Right kidney (tissue), 1 donor: Measurements from ENCODE around the gene GCC2.
"Not testable (repeated sequence)": the region's sequence is repeated elsewhere in the genome, so short reads cannot be mapped to it uniquely, and the experiment has no call there.

Experiments
- DNase-seq: peaks from one replicate; pipeline ENCODE4 v3.0.0-alpha.2; 2016

GCC2 gene

GRCh38 chr2:108512431-108512830 lies 63.4 kb downstream of the GCC2 start:
- not testable (repeated sequence) for DNase-seq

GRCh38 chr2:108514478-108514877 lies 65.5 kb downstream of the GCC2 start:
- not testable (repeated sequence) for DNase-seq

DNA sequence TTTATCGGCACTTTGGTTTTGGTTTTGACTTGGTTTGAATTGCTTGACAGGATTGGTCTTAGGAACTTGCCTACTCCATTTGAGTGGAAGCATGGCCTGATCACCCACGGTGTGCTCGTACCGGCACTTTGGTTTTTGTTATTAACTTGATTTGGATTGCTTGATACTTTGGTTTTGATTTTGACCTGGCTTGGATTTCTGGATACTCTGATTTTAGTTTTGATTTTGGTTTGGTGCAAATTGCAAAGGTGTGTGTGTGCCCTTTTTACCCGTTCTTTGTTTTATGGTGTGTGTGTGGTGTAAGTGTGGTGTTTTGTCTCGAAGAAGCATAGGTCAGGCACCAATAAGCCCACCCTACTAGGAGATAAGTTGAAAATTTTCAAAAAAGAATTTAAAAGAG lies 75.7 kb downstream of the GCC2 start:
- not testable (repeated sequence) for DNase-seq

GRCh38 chr2:108525258-108525657 lies 76.3 kb downstream of the GCC2 start:
- DNase-seq, result not testable (repeated sequence)

DNA sequence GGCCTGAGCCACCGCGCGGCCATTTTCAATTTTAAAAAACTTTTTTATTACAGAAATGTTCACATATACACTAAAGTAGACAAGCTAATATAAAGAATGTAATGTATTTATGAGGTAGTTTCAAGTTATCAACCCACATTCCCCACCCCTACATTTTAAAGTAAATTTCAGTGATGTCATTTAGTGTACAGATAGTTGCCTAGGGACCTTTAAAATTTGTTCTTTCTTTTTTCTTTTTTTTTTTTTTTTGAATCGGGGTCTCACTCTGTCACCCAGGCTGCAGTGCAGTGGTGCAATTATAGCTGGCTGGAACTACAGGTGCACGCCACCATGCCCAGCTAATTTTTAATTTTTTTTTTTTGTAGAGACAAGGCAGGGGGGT lies 82.7 kb downstream of the GCC2 start:
- no peak for DNase-seq

GRCh38 chr2:108533832-108534583 lies 85.0 kb downstream of the GCC2 start, which contains the start of gene LIMS1:
LIMS1 (plus strand) TSS chr2:108534470; CDS start chr2:108534563, 93 bp downstream.
- peak; percentile 99 for DNase-seq

DNA sequence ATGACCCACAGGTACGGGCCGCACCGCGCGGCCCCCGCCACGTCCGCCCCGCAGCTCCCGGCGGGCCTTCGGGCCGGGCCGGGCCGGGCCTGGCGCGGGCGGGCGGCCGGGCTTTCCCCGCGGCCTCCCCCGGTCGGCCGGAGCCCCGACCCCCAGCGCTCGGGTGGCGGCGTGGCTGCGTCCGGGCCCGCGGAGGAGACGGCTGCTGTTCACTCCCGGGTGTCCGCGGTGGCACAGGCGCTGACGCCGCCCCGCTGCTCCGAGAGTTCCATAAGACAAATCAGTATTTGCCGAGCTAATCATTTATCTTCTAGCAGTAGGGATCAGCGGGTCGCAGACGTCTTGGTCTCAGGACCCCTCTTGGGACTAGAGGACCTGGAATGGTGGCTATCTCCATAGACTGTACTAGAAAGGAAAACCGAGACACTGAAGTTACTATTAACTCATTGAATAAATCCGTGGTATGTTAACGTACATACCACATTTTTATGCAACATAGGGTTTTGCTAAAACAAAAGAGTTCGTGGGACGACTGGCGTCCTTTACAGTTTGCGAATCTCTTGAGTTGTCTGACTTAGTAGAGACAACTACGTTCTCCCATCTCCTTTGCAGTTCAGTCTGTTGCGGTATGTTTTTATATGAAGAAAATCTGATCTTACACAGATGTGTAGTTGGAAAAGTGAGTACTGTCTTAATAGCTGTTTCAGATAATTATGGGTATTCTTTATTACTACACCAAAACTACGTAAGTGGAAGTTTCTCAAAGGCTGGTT lies 85.8 kb downstream of the GCC2 start:
- peak; percentile 80 for DNase-seq

GRCh38 chr2:108535357-108535631 lies 86.3 kb downstream of the GCC2 start:
- no peak for DNase-seq

DNA sequence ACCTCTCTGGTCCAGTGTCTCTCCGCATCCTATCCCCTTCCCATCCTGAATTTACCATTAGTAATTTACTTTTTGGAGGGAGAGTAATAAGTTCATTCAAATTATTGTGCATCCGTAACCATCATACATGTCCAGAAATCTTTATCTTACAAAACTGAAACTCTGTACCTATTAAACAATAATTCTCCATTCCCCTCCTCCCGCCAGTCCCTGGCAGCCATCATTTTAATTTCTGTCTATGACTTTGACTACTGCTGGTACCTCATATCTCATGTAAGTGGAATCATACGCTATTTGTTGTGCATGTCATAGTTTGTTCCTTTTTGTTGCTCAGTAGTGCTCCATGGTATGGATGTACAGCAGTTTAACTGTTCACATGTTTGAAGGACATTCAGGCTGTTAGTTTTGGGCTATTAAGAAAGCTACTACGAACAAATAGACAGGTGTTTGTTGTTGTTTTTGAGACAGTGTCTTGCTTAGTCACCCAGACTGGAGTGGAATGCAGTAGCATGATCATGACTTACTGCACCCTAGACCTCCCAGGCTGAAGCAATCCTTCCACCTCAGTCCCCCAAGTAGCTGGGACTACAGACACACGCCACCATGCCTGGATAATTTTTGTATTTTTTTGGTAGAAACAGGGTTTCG lies 87.3 kb downstream of the GCC2 start:
- no peak for DNase-seq

DNA sequence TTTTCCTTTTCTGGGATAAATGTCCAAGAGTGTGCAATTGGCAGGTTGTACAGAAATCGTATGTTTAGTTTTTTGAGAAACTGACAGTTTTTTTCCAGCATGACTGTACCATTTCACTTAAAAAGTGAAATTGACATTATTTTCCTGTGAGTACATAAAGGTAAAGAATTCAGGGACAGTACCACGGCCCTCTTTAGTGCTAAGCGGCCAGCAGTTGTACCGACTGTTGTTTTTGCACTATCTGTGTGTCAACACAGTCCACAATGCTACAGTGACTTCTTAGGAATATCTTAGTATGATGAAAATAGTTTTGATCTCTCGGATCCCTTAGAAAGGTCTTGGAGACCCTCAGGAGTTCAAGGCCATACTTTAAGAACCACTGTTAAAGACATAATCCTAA lies 87.9 kb downstream of the GCC2 start:
- no peak for DNase-seq

DNA sequence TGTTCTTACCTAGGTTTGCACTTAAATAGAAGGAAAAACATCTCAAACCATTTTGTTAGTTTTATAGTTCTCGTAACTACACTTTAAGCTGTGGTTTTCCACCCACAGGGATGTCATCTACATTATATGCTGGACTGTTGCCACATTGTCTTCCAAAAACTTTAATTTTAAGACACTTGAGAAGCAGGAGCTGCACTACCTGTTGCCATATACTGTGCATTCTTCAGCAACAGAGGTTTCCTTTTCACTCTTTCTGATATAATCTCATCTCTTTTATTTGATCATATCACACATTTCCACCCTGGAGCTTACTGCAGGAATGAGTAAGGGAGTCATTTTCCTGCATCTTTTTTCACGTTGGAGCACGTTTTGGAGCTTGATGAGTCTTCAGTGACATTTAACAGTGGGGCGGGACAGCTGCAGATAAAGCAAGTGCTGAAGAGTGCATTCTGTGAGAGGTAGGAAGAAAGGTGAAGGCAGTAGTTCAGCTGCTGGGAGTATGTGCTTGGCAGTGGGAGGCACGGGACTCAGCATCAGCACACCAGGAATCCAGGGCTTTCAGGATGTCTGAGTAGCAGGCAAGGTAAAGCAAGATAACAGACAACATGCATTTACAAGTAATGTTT lies 89.1 kb downstream of the GCC2 start:
- DNase-seq, result no peak

DNA sequence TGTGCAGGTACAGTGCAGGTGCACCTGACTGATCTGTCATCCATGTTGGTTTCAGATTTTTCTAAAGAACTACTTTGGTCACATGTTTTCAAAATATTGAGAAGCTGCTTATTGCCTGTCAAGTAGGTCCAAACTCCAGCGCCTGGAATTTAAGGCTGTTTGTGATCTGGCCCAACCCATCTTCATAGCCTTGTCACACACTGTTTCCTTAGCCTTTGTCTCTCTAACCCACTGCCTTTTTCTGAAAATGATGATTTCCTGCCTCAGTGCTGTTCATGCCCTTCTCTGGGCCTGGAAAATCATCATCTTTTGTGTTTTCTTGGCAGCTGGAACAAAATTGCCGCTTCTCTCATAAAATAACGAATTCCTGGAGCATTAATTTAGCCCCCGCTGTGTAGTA lies 92.4 kb downstream of the GCC2 start:
- no peak for DNase-seq

DNA sequence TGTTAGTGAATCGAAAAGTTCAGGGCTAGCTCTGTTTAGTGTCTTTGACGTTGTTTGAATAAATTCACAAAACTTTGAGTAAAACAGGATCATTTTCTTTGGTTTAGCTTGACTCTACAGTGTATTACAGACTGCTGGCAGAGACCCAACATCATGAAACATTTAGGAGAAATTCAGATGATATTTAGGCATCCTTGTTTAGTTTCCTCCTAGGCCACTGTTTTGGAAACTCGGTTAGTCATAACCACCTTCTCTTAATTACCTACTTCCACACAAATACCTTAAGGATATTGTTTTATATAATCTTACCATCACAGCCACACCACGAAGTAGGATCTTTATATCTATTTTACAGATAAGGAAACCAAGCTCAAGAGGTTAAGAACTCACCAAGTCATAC lies 93.1 kb downstream of the GCC2 start:
- DNase-seq, result no peak

- no peak for DNase-seq
Observed at GRCh38 chr2:108547606-108548005, 98.6 kb downstream of the GCC2 start.

DNA sequence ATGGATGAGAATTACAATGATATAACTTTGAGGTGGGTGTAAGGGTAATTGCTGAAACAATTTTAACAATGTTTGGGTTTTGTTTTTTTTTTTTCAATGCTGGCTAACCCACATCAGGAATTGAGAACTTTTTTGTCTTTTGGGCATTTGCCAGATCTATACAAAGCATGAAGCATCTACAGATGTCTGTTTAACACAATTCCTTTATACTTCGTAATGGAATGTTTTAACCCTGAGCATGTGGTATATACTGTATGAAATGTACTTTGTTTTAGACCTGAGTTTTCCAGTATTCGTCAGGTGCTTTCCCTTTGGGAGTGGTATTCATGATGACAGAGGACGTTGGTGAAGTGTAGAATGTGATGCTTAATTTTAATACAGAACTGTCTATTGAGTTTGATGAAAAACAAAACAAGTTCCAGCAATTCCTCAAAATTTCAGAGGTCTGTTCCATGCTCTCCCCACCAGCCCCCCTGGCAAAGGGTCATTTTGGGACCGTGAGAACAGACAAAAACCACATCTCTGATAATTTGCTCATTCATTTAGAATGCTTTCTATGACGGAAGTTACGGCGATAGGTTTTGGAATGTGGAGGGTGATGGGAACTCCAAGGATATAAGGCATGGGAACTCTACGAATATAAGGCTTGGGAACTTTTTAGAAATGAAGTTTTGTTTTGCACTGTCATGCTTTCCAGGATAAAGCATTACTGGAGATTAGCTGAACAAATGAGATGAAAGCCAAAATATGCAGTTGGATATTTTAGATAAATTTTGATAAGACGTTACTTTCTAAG lies 99.4 kb downstream of the GCC2 start:
- DNase-seq, result no peak

DNA sequence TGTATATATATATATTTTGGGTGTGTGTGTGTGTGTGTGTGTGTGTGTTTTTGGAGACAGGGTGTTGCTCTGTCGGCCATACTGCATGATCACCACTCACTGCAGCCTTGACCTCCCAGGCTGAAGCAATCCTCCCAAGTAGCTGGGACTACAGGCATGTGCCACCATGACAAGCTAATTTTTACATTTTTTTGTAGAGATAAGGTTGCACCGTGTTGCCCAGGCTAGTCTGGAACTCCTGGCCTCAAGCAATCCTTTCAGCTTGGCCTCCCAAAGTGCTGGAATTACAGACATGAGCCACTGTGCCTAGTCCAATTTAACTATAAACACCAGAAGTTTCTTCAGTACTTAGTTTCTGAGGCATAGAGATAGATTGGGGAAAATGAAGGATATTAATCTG lies 103.6 kb downstream of the GCC2 start:
- no peak for DNase-seq

DNA sequence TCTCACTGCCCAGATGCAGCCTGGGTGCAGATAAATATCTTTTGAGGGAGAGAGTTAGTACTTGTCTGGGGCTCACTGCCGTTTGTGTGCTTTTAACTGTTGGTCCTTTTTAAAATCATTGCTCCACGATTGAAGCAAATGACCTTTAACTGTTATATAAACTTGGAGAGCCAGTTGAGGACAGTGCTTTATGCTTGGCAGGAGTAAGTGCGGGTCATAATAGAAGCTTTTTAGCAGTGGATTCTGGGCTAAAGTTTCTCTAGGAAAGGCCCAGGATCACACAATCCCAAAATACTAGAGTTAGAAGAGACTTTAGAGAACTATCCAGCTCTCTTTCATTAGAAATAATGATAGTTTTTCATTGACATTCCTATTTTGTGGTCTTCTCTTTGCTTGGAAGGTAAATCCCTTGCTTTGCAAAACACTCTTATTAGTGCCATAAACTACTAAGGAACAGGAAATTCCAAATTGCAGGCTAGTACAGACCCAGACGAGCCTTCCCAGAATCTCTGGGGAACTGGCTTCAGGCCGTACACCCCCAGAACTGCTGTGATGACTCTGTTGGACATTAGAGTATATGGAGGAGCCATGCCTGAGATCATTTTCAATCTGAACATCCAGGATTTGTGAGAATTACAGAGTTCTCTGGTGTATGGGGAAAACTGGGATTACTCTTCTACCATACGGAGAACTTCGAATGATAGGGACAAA lies 104.4 kb downstream of the GCC2 start:
- no peak for DNase-seq

DNA sequence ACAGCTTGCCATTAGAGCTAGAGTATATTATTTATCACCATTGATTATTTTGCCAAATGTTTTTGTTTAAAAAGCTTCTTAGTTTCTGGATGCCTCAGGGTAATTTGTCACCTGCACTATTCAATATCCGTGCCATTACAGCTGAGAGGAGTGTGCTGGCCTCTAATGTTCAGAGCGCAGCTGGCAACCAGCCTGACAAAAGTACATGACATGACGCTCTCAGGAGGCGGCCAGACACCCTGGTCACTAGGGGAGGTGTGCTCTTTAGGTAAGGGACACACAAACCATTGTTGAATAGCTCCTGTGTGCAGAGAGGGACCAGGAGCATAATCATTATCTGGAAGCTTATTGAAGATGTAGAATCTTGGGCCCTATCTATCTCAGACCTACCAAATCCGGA lies 105.5 kb downstream of the GCC2 start:
- no peak for DNase-seq

- no peak for DNase-seq
Observed at GRCh38 chr2:108555572-108555971, 106.6 kb downstream of the GCC2 start.

GRCh38 chr2:108556581-108556980 lies 107.6 kb downstream of the GCC2 start:
- DNase-seq, result not testable (repeated sequence)
